GM18519 (cell line): Measurements from ENCODE around the gene TMSB10.
A peak's percentile ranks its signal among the peaks of the same experiment; 100 is the strongest.
"Not testable (repeated sequence)": the region's sequence is repeated elsewhere in the genome, so short reads cannot be mapped to it uniquely, and the experiment has no call there.

Source experiments
- ATAC-seq: cut with Tn5 transposase; IDR thresholded peaks from one replicate; pipeline ENCODE4 v1.9.1; 2021; ENCODE audit warnings: mild to moderate bottlenecking, moderate library complexity; ENCODE audit not compliant: unreplicated experiment, low FRiP score

The TMSB10 gene

DNA sequence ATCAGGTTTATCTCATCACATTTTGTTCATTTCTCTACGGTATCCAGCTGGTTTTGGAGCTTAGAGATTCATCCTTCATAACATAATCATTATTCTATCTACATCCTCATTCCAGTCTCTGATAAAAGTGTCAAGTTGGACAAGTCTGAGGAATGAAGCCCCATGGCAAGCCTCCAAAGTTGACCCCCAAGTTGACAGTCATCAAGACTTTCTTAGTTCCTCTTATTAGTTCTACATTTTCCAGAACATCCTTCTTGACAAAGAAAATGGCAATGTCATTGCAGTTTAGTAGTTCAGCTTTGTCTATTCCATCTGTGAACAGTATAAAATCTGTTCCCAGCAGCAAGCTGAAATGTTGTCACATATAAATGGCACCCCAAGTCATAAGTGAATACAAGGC is 4.5 kb upstream of the TMSB10 start:
- no peak for ATAC-seq

- ATAC-seq, result no peak
These were observed 3.8 kb upstream of the TMSB10 start for GRCh38 chr2:84901593-84902120.

GRCh38 chr2:84902526-84902925 is 2.9 kb upstream of the TMSB10 start:
- no peak for ATAC-seq

DNA sequence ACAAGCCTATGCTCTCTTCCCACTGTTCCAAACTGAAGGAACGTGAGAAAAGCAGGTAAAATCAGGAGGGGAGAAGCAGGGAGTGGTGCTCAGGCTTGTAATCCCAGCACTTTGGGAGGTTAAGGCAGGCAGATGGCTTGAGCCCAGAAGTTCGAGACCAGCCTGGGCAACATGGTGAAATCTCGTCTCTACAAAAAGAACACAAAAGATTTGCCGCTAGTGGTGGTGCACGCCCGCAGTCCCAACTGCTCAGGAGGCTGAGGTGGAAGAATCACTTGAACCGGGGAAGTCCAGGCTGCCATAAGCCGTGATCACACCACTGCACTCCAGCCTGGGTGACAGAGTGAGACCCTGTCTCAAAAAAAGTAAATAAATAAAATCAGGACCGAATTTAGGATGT is 1.3 kb upstream of the TMSB10 start:
- ATAC-seq, result no peak

DNA sequence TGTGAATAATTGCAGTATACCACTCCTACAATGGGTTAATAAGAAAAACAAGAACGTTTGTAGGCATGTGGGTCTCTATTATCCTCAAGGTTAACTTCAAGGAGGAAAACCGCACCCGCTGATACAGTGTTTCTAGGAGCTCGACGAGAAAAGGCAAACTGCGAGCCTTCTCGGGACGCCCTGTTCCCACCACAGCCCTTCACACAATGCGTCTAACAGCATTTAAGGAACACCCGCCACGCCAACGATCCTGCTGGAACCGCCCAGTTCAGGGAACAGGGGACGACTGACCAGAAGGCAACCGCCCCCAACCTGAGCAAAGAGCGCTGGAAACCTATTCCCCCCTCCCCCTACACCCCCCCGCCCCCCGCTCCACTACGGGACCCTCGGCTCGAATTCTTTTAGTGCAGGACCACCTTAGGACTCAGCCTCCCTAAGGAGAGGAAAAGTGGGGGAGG is 710 bp upstream of the TMSB10 start:
- no peak for ATAC-seq

DNA sequence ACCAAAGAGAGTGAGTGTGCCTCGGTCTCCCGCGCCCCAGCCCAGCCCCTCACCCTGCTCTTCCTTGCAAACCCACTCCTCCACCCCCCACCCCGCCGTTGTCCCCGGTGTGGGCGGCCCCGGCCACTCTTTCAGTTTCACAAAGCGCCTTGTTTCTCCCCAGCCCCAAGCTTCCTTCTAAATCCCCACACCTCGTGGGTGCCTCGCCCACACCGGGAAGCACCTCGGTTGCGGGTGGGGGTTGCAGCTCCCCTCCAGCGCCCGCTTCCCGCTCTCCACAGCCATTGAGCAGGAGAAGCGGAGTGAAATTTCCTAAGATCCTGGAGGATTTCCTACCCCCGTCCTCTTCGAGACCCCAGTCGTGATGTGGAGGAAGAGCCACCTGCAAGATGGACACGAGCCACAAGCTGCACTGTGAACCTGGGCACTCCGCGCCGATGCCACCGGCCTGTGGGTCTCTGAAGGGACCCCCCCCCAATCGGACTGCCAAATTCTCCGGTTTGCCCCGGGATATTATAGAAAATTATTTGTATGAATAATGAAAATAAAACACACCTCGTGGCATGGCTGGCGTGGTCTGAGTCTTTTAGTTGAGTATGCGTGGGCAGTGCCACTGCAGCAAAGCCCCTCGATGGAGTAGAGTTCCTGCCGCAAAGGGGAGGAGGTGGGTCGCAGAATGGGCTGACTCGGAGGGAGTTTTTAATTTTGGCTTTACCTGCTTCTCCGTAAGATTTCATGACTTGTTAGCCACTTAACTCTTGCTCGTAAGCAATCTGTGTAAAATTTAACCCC is 848 bp downstream of the TMSB10 start:
- peak; percentile 9 for ATAC-seq

GRCh38 chr2:84906900-84907714 is 1.7 kb downstream of the TMSB10 start:
- ATAC-seq, result peak; percentile 25

GRCh38 chr2:84908948-84909713 is 3.7 kb downstream of the TMSB10 start:
- ATAC-seq, result no peak

DNA sequence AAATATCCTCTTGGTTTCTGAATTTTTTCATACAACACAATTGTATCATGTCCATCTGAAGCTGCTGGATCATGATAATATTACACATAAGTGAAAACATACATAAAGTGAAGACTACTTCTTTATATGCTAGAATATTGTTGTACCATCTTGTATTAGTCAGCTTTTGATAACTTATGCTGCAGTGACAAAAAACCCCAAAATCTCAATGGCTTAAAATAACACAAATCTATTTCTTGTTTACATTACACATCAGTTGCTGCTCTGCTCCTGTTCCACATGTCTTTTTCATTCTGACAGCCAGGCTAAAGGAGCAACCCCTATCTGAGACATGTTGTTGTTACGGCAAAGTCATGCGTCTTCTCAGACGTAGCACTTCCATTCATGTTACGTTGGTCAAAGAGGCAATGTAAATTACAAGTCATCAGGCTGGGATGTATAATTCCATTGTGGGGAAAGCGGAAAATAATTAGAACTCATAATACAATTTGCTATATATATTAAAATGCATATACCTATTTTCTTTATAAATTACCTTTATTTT is 5.8 kb downstream of the TMSB10 start:
- ATAC-seq, result no peak

GRCh38 chr2:84912984-84913383 is 7.5 kb downstream of the TMSB10 start:
- ATAC-seq, result no peak

GRCh38 chr2:84914334-84914733 is 8.9 kb downstream of the TMSB10 start:
- no peak for ATAC-seq

GRCh38 chr2:84915675-84916074 is 10.2 kb downstream of the TMSB10 start:
- not testable (repeated sequence) for ATAC-seq

- ATAC-seq, result not testable (repeated sequence)
These were observed 12.4 kb downstream of the TMSB10 start for GRCh38 chr2:84917821-84918220.

- ATAC-seq, result no peak
These were observed 13.0 kb downstream of the TMSB10 start for GRCh38 chr2:84918430-84918829.

DNA sequence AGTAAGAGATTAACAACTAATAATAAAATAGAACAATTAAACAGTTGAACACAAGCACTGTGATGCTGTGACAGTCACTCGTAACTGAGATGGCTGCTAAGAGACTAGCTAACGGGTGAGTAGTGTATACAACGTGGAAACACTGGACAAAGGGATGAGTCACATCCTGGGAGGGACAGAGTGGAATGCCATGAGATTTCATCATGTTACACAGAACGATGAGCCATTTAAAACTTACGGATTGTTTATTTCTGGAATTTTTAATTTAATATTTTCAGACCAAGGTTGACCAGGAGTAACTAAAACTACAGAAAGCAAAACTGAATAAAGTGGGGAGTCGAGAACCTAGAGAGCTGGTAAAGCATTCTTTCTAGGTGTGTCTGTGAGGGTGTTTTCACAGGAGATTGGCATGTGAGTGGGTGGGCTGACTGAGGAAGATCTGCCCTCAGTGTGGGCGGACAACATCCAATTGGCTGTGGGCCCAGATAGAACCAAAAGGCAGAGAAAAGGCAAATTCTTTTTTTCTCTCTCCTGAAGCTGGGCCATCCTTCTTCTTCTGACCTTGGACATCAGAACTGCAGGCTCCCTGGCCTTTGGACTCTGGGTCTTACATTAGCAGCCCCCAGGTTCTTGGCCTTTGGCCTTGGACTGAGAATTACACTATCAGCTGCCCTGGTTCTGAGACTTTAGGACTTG is 14.6 kb downstream of the TMSB10 start:
- ATAC-seq, result peak; percentile 32

DNA sequence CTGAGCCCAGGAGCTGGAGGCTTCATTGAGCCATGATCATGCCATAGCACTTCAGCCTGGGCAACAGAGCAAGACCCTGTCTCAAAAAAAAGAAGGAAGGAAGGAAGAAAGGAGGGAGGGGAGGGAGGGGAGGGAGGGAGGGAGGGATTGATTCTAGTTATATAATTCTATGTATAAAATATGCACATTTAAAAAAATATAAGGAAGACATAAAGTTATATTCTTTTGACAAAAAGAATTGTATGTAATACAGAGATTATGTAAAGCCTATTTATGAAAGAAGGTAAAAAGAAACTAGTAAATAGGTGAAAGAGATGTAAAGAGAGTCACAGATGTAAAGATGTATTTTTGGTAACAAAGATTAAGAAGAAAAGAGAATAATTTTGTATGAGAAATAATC is 17.6 kb downstream of the TMSB10 start:
- ATAC-seq, result no peak

GRCh38 chr2:84924173-84925106 is 19.0 kb downstream of the TMSB10 start:
- no peak for ATAC-seq

GRCh38 chr2:84925336-84925723 is 19.9 kb downstream of the TMSB10 start:
- ATAC-seq, result no peak
